Stomach (tissue), 9 donors: ENCODE results near the gene MCTP2. TPM values are rescaled to one million over a fixed set of nuclear protein-coding genes. Genes with fewer than 3 reads are reported as not detected.

Experiments
- DNase-seq, 2 donors: peaks; one replicate each; pipeline versions ENCODE4 v3.0.0 to v3.0.0-alpha.2; 2013 to 2019
- H3K27ac ChIP-seq, 5 donors: fragments of 200-600 bp in 4 of 5; sonication (generic) in 4 of 5; one replicate each; pipeline ENCODE4 v1.5.1; 2013 to 2019; ENCODE audit warnings: mild to moderate bottlenecking in 1 of 5, moderate library complexity in 1 of 5
- H3K27me3 ChIP-seq, 3 donors: fragments of 200-600 bp; sonication (generic); one replicate each; pipeline ENCODE4 v1.5.1; 2017 to 2019; ENCODE audit warnings: mixed run types in 1 of 3
- H3K36me3 ChIP-seq, 4 donors: fragments of 200-600 bp; sonication (generic); 1 replicate in 3 of 4; 2 replicates in 1 of 4; pipeline ENCODE4 v1.5.1; 2016 to 2019
- H3K4me1 ChIP-seq, 4 donors: fragments of 200-600 bp; sonication (generic); one replicate each; pipeline ENCODE4 v1.5.1; 2016 to 2019
- H3K4me3 ChIP-seq, 4 donors: fragments of 200-600 bp; sonication (generic) in 3 of 4; one replicate each; pipeline ENCODE4 v1.5.1; 2016 to 2019; ENCODE audit warnings: mild to moderate bottlenecking in 1 of 4
- H3K9me3 ChIP-seq, 4 donors: fragments of 200-600 bp; sonication (generic); one replicate each; pipeline ENCODE4 v1.5.1; 2016 to 2019
- EP300 ChIP-seq: sonication (generic); formaldehyde crosslinking; IDR thresholded peaks from one replicate; pipeline ENCODE4 v1.6.1; 2017; ENCODE audit warnings: antibody characterized with exemption
- POLR2A ChIP-seq, 4 donors: fragments of 450-650 bp; IDR thresholded peaks; one replicate each; pipeline ENCODE4 v1.6.1; 2016; ENCODE audit warnings: antibody characterized with exemption in 4 of 4, control low read depth in 2 of 4, mild to moderate bottlenecking in 1 of 4, moderate library complexity in 1 of 4
- POLR2AphosphoS5 ChIP-seq, 3 donors: sonication (generic); formaldehyde crosslinking; IDR thresholded peaks; one replicate each; pipeline ENCODE4 v1.6.1; 2016; ENCODE audit warnings: antibody characterized with exemption in 3 of 3
- WGBS, 5 donors: extraction: QIAGEN DNeasy Blood & Tissue Kit in 3 of 5; methylation state at CpG; one replicate each; pipeline versions ENCODE4 v1.1.5 to v1.1.7; 2013 to 2018; 5-methylcytosine and 5-hydroxymethylcytosine counted together
- intact Hi-C: fragments of 100-400 bp; cut with DNase I; formaldehyde crosslinking; loops from one replicate; pipeline ENCODE4 v1.15.1; 2023; ENCODE audit warnings: low total_unique reads
- polyA plus RNA-seq, 3 donors: library from polyadenylated mRNA; stranded (reverse); fragments of 200-250 nt; gene quantifications; one replicate each; pipeline ENCODE4 v1.2.3, GENCODE V29; 2013
- total RNA-seq, 5 donors: library from RNA; depleted of rRNA; stranded (reverse); fragments of >200 nt; gene quantifications; one replicate each; pipeline versions ENCODE4 v1.1.0 to v1.2.3, GENCODE V29; 2014 to 2016
- TF ChIP-seq, protein P1 (sequence below), 7 experiments: fragments of 450-650 bp in 4 of 7; fragments of 200-600 bp in 3 of 7; sonication (generic) in 3 of 7; IDR thresholded peaks; one replicate each; pipeline ENCODE4 v1.5.1; 2016 to 2019; ENCODE audit warnings: antibody characterized with exemption in 7 of 7, control low read depth in 2 of 7, mild to moderate bottlenecking in 1 of 7
- donor health status: healthy with polysubstance abuse.
- donor health status: Bipolar disorder and iron deficiency.
- donor health status: healthy.

Gene MCTP2
- total and polyA plus RNA-seq, 8 donors: 2.8 to 62.4 (median 15.4) TPM

GRCh38 chr15:94270570-94270969 is 39.2 kb downstream of the MCTP2 start:
- WGBS, 5 donors: 82 to 92% (median 88%) methylated on average over 2 of the region's 2 CpGs
- Histone ChIP-seq H3K27ac (no peak overlapping the region), H3K27me3 (no peaks in the 10 kb centered on the region), H3K9me3 (no peaks in the 10 kb centered on the region), H3K36me3 (no peaks in the 10 kb centered on the region), H3K4me1 (no peaks in the 10 kb centered on the region), H3K4me3 (no peak overlapping the region)
- no peak for DNase-seq
- intact Hi-C loops: no loop called here
- TF ChIP-seq, protein P1, sequence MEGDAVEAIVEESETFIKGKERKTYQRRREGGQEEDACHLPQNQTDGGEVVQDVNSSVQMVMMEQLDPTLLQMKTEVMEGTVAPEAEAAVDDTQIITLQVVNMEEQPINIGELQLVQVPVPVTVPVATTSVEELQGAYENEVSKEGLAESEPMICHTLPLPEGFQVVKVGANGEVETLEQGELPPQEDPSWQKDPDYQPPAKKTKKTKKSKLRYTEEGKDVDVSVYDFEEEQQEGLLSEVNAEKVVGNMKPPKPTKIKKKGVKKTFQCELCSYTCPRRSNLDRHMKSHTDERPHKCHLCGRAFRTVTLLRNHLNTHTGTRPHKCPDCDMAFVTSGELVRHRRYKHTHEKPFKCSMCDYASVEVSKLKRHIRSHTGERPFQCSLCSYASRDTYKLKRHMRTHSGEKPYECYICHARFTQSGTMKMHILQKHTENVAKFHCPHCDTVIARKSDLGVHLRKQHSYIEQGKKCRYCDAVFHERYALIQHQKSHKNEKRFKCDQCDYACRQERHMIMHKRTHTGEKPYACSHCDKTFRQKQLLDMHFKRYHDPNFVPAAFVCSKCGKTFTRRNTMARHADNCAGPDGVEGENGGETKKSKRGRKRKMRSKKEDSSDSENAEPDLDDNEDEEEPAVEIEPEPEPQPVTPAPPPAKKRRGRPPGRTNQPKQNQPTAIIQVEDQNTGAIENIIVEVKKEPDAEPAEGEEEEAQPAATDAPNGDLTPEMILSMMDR (IDR thresholded peaks at IDR 0.05): no peak
- no peak for TF ChIP-seq EP300
- TF ChIP-seq POLR2AphosphoS5 (IDR thresholded peaks at IDR 0.05): no peak
- no peak for TF ChIP-seq POLR2A (IDR thresholded peaks at IDR 0.05)

DNA sequence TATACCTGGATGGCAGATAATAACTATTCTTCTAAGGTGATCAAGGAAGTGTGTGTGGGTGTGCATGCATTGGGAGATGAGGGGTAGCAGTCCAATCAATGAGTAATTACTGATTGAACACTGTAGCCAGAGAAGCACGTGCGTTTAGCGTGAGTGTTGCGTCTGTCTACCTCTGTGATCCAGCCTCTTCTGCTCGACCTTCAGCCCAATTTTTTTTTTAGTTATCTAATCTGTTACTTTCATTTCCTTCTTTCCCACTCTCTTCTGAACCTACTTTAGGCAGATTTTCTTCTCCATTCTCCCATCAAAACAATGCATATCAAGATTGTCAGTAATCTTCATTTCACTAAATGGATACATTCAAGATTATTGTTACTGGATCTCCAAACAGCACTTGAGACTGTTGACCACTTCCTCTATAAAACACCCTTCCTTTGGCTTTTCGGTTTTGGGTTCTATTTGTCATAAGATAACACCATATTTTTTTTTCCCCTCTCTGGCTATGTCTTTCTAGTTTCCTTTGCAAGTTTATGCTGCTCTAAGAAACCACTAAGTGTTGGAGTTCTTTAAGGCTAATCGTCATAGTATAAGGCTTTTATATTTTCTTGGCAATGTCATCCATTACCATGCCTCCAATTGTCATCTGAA is 41.0 kb downstream of the MCTP2 start:
- Histone ChIP-seq H3K27ac (peak overlapping the region in 1 of 5 donors; percentile 36), H3K27me3 (no peaks in the 10 kb centered on the region), H3K9me3 (no peaks in the 10 kb centered on the region), H3K4me1 (no peaks in the 10 kb centered on the region), H3K36me3 (no peaks in the 10 kb centered on the region), H3K4me3 (no peak overlapping the region)
- TF ChIP-seq POLR2A (IDR thresholded peaks at IDR 0.05): no peak
- TF ChIP-seq EP300: no peak
- TF ChIP-seq POLR2AphosphoS5 (IDR thresholded peaks at IDR 0.05): no peak
- TF ChIP-seq, protein P1 (IDR thresholded peaks at IDR 0.05): no peak
- WGBS, 5 donors: 74 to 82% (median 76%) methylated on average over 7 of the region's 7 CpGs
- no peak for DNase-seq
- intact Hi-C loops: no loop called here

DNA sequence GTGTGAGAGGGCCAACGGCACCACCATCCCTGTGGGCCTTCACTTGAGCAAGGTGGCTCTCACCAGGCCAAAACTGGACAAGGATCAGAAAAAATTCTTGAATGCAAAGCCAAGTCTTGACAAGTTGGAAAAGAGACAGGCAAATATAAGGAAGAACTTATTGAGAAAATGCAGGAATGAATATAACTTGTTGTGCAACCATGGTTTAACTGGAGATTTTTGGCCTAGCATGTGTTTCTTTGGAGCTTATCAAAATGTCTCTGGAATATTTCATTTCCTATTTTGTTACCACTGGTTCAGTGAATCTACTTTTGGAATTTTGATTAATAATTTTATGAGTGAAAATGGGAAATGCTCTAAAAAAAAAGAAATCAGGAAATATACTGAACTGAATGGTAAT is 42.5 kb downstream of the MCTP2 start:
- Histone ChIP-seq H3K4me1 (no peaks in the 10 kb centered on the region), H3K36me3 (no peaks in the 10 kb centered on the region), H3K9me3 (no peaks in the 10 kb centered on the region), H3K4me3 (no peak overlapping the region), H3K27ac (no peak overlapping the region), H3K27me3 (no peaks in the 10 kb centered on the region)
- 85 to 100% (median 96%) methylated on average over 1 of the region's 1 CpG for WGBS, 5 donors
- intact Hi-C loops: no loop called here
- no peak for TF ChIP-seq POLR2A (IDR thresholded peaks at IDR 0.05)
- TF ChIP-seq EP300: no peak
- no peak for TF ChIP-seq POLR2AphosphoS5 (IDR thresholded peaks at IDR 0.05)
- TF ChIP-seq, protein P1 (IDR thresholded peaks at IDR 0.05): no peak
- no peak for DNase-seq

- Histone ChIP-seq H3K4me1 (no peaks in the 10 kb centered on the region), H3K4me3 (no peak overlapping the region), H3K36me3 (no peaks in the 10 kb centered on the region), H3K27me3 (no peaks in the 10 kb centered on the region), H3K27ac (no peak overlapping the region), H3K9me3 (no peaks in the 10 kb centered on the region)
- DNase-seq: no peak
- WGBS, 5 donors: 93 to 98% (median 95%) methylated on average over 1 of the region's 1 CpG
- TF ChIP-seq POLR2AphosphoS5 (IDR thresholded peaks at IDR 0.05): no peak
- no peak for TF ChIP-seq POLR2A (IDR thresholded peaks at IDR 0.05)
- TF ChIP-seq, protein P1 (IDR thresholded peaks at IDR 0.05): no peak
- no peak for TF ChIP-seq EP300
- intact Hi-C loops: no loop called here
Observed at GRCh38 chr15:94274745-94275144, 43.4 kb downstream of the MCTP2 start.
